ENCODE measurements around the gene ADGRB3. TPM values are rescaled to one million over a fixed set of nuclear protein-coding genes. Genes with fewer than 3 reads are reported as not detected.

The ADGRB3 gene
- total and polyA plus RNA-seq, 12 donors: 0.47 to 2.1 (median 0.85) TPM

DNA sequence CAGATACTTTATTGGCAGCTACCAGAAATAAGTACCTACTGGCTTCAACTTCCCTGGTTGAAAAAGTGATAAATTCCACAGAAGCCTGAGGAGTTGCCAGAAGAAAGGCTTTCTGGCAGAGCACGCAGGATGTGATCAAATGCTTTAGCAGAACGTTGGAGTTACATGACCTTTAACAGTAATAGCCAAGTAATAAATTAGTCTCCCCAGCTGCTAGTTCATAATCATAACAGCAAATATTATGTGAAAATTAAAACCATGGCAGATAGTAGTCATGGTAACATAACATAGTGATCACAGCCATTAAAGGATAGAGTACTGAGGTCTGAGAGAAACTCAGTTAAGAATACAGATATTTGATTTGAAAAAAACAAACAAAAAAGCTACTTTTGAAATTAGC lies 567.7 kb downstream of the ADGRB3 start:
- Histone ChIP-seq H3K27ac (no peak overlapping the region), H3K27me3 (no peaks in the 10 kb centered on the region), H3K36me3 (no peaks in the 10 kb centered on the region), H3K4me3 (no peak overlapping the region), H3K4me1 (peaks cover 0 to 6% (median 0%) of the 10 kb centered on the region in 9 donors), H3K9me3 (no peaks in the 10 kb centered on the region)
- TF ChIP-seq, protein P1, sequence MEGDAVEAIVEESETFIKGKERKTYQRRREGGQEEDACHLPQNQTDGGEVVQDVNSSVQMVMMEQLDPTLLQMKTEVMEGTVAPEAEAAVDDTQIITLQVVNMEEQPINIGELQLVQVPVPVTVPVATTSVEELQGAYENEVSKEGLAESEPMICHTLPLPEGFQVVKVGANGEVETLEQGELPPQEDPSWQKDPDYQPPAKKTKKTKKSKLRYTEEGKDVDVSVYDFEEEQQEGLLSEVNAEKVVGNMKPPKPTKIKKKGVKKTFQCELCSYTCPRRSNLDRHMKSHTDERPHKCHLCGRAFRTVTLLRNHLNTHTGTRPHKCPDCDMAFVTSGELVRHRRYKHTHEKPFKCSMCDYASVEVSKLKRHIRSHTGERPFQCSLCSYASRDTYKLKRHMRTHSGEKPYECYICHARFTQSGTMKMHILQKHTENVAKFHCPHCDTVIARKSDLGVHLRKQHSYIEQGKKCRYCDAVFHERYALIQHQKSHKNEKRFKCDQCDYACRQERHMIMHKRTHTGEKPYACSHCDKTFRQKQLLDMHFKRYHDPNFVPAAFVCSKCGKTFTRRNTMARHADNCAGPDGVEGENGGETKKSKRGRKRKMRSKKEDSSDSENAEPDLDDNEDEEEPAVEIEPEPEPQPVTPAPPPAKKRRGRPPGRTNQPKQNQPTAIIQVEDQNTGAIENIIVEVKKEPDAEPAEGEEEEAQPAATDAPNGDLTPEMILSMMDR (IDR thresholded peaks at IDR 0.05): no peak
- 13 to 31% methylated on average over 2 of the region's 2 CpGs for WGBS, 2 donors
- ATAC-seq (peak in 2 of 8 donors; percentile 13 to 24), DNase-seq (no peak)
- intact Hi-C loops (cut with DNase I): no loop called here

DNA sequence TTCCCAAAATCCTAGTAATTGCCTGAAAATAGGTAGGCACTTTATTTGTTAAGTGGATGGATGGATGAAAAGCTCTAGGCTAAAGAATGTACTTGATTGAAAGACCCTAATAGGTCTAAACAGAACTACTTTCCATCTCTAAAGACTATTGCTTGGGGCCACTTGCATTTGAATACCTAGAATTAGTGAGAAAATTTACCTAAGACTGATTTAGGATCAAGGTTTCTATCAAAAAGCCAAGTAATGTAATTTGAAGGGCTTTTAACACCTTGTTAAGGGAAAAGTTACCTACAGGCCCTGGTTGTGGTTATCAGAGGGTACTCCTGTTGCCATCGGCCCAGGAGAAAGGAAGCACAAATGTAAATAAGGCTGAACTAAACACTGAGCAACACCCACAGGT lies 581.0 kb downstream of the ADGRB3 start:
- intact Hi-C loops (cut with DNase I): no loop called here
- DNase-seq (no peak), ATAC-seq (no peak)
- H3K27me3 ChIP-seq: no peaks in the 10 kb centered on the region
- H3K4me1 ChIP-seq: no peaks in the 10 kb centered on the region
- no peaks in the 10 kb centered on the region for H3K36me3 ChIP-seq
- WGBS, 2 donors: 7 to 50% methylated on average over 1 of the region's 1 CpG
- peaks cover 0 to 2% (median 0%) of the 10 kb centered on the region in 11 donors for H3K9me3 ChIP-seq
- no peak overlapping the region for H3K27ac ChIP-seq
- no peak overlapping the region for H3K4me3 ChIP-seq
- TF ChIP-seq, protein P1 (IDR thresholded peaks at IDR 0.05): no peak

DNA sequence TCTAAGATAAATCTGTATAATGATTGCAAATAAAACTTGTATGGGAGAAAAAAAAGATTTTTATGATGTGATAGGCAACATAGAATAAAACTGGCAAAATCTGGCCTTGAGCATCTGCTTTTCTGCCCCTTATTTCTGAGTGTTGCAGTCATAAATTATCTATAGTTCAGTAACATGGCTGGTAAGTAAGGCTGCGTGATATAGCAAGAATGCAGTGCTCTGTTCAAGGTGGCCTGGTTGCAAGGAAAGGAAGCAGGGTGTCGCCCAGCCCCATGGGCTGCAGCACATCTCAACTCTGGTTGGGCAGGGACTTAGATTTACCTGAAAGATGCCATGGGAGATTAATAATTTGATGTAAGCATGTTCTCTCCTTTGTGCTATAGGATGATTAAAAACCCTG lies 582.3 kb downstream of the ADGRB3 start:
- H3K27me3 ChIP-seq: no peaks in the 10 kb centered on the region
- H3K9me3 ChIP-seq: no peaks in the 10 kb centered on the region
- H3K36me3 ChIP-seq: no peaks in the 10 kb centered on the region
- WGBS, 2 donors: 73 to 80% methylated on average over 2 of the region's 2 CpGs
- ATAC-seq: no peak
- no peak overlapping the region for H3K27ac ChIP-seq
- TF ChIP-seq, protein P1 (IDR thresholded peaks at IDR 0.05): no peak
- no peak overlapping the region for H3K4me3 ChIP-seq
- intact Hi-C loops (cut with DNase I): no loop called here
- H3K4me1 ChIP-seq: no peaks in the 10 kb centered on the region
- no peak for DNase-seq

DNA sequence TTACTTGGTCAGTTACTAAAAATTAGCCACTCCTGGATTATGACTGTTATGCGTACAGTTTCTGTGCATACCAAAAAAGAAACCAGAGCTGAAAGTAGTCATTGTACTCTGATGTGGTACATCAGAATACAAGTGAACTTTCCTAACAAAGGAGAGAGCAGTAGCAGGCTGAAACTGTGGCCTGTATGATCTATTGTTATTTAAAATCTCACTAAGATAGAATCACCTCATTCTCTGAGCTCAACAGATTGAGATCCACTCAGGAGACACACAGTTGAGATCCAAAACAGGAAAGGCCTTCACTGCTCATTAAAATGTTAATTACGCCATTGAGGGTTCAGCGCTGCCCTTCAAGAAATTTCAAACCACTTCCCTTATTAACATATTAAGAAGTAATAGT lies 585.3 kb downstream of the ADGRB3 start:
- no peak for ATAC-seq
- Histone ChIP-seq H3K27me3 (no peaks in the 10 kb centered on the region), H3K4me3 (no peak overlapping the region), H3K9me3 (no peaks in the 10 kb centered on the region), H3K27ac (no peak overlapping the region), H3K36me3 (no peaks in the 10 kb centered on the region), H3K4me1 (no peaks in the 10 kb centered on the region)
- intact Hi-C loops (cut with DNase I): no loop called here
- DNase-seq: no peak
- TF ChIP-seq, protein P1 (IDR thresholded peaks at IDR 0.05): no peak
- 78 to 83% methylated on average over 3 of the region's 3 CpGs for WGBS, 2 donors

Measured in heart right ventricle (tissue), 16 donors.